K562 (cell line): ENCODE data around the gene FIGLA. TPM values are rescaled to one million over a fixed set of nuclear protein-coding genes. Genes with fewer than 3 reads are reported as not detected.

Experiments used
- ATF1 ChIP-seq, 2 experiments: fragments of 450-650 bp in 1 of 2; IDR thresholded peaks; 2 replicates each; pipeline ENCODE4 v1.6.1; 2016; ENCODE audit warnings: missing compliant biosample characterization in 1 of 2, missing genetic modification characterization in 1 of 2
- GTF3C2 ChIP-seq: IDR thresholded peaks from 3 replicates; pipeline ENCODE4 v1.6.1; 2011; ENCODE audit warnings: borderline replicate concordance, mild to moderate bottlenecking, moderate library complexity; ENCODE audit not compliant: insufficient read length; ENCODE audit errors: extremely low read depth
- KLF13 ChIP-seq: fragments of 450-650 bp; IDR thresholded peaks from 2 replicates; pipeline ENCODE4 v1.6.1; 2016; ENCODE audit warnings: missing genetic modification characterization, low read depth, mild to moderate bottlenecking, missing compliant biosample characterization, moderate library complexity, borderline replicate concordance
- LCOR ChIP-seq: sonication (generic); formaldehyde crosslinking; IDR thresholded peaks from 2 replicates; pipeline ENCODE4 v1.8.0; 2022; ENCODE audit warnings: mild to moderate bottlenecking, missing genetic modification reagents
- MYNN ChIP-seq, 2 experiments: sonication (generic); formaldehyde crosslinking in 1 of 2; IDR thresholded peaks; 2 replicates each; pipeline versions ENCODE4 v1.5.0 to v1.6.1; 2016 to 2020; ENCODE audit warnings: antibody characterized with exemption in 1 of 2, missing genetic modification reagents in 1 of 2
- PCBP2 ChIP-seq: fragments of 200-400 bp; formaldehyde crosslinking; IDR thresholded peaks from 2 replicates; pipeline ENCODE4 v1.6.1; 2018; ENCODE audit warnings: low read length, low read depth, mild to moderate bottlenecking, moderate library complexity; ENCODE audit not compliant: poor library complexity, severe bottlenecking
- POLR2G ChIP-seq: fragments of 200-400 bp; formaldehyde crosslinking; IDR thresholded peaks from 2 replicates; pipeline ENCODE4 v1.6.1; 2017; ENCODE audit warnings: low read depth, mild to moderate bottlenecking, antibody characterized with exemption, low read length, moderate library complexity
- RHOXF2B ChIP-seq: fragments of 250-450 bp; sonication (Bioruptor Pico); conservative IDR thresholded peaks from 2 replicates; pipeline ENCODE4 v1.5.1; 2021
- SETDB1 ChIP-seq: IDR thresholded peaks from one replicate; pipeline ENCODE4 v1.6.1; 2012; ENCODE audit warnings: low read length, control low read depth, inconsistent platforms
- TCF3 ChIP-seq: sonication (generic); formaldehyde crosslinking; IDR thresholded peaks from 2 replicates; pipeline ENCODE4 v1.4.0; 2020; ENCODE audit warnings: mild to moderate bottlenecking, missing genetic modification reagents
- TRIM24 ChIP-seq, 2 experiments: fragments of 450-650 bp; IDR thresholded peaks; 2 replicates each; pipeline ENCODE4 v1.6.1; 2016
- ZBTB9 ChIP-seq: fragments of 450-650 bp; formaldehyde crosslinking; IDR thresholded peaks from 2 replicates; pipeline ENCODE4 v1.4.0; 2020; ENCODE audit warnings: mild to moderate bottlenecking, moderate library complexity
- ZNF398 ChIP-seq: fragments of 250-450 bp; sonication (Bioruptor Pico); IDR thresholded peaks from 2 replicates; pipeline ENCODE4 v1.8.0; 2021; ENCODE audit warnings: moderate library complexity, mild to moderate bottlenecking, inconsistent platforms
- ZNF592 ChIP-seq: fragments of 450-650 bp; IDR thresholded peaks from 2 replicates; pipeline ENCODE4 v1.6.1; 2017; ENCODE audit warnings: antibody characterized with exemption, mild to moderate bottlenecking
- polyA plus RNA-seq, 8 experiments: library from polyadenylated mRNA; depleted of rRNA in 4 of 8; stranded (reverse) in 5 of 8; unstranded in 3 of 8; fragments of >200 nt; fragmentation: Nextera tagmentation in 2 of 8; fragmentation: Illumina TruSeq in 1 of 8; extraction: Ambion mirVana in 2 of 8; extraction: Trizol in 1 of 8; gene quantifications; 2 replicates each; pipeline versions ENCODE4 v1.2.1 to v1.2.3, GENCODE V29; 2011 to 2014; ENCODE audit warnings: inconsistent platforms in 1 of 8, missing spikeins in 1 of 8
- total RNA-seq, 7 experiments: library from RNA; depleted of rRNA in 6 of 7; stranded (reverse); fragments of >200 nt in 6 of 7; fragmentation: Illumina TruSeq in 2 of 7; extraction: Trizol in 2 of 7; gene quantifications; 2 replicates each; pipeline versions ENCODE4 v1.2.1 to v1.2.3, GENCODE V29; 2011 to 2021; ENCODE audit warnings: low replicate concordance in 1 of 7
- TF ChIP-seq, protein P1 (sequence below): fragments of 250-450 bp; sonication (Bioruptor Pico); IDR thresholded peaks from 2 replicates; pipeline ENCODE4 v1.8.0; 2021; ENCODE audit warnings: borderline replicate concordance, mild to moderate bottlenecking, moderate library complexity; ENCODE audit not compliant: poor library complexity, severe bottlenecking
- TF ChIP-seq, protein P2 (sequence below): fragments of 250-450 bp; sonication (Bioruptor Pico); IDR thresholded peaks from 2 replicates; pipeline ENCODE4 v1.6.1; 2021; ENCODE audit warnings: mild to moderate bottlenecking

FIGLA gene
- total and polyA plus RNA-seq, 9 of the 15 experiments (the other 6 are each of a cell fraction or from before 2014, with no cell fraction given): not detected

GRCh38 chr2:70747284-70747683 is 43.2 kb downstream of the FIGLA start (continued):
- TF ChIP-seq GTF3C2 (no peak), TCF3 (CRISPR knock-in tag) (no peak), LCOR (CRISPR knock-in tag) (no peak), ZNF592 (0 out of 2 replicates have a peak, but pooled peaks have one; percentile 40), ZBTB9 (CRISPR knock-in tag) (no peak), SETDB1 (no peak), RHOXF2B (CRISPR knock-in tag) (no peak), KLF13 (tag) (no peak), TRIM24 (IDR thresholded peaks at IDR 0.05) (peak; percentile 13 to 35; a peak in 1 of 4 replicates), ZNF398 (no peak), POLR2G (no peak), PCBP2 (no peak), MYNN (IDR thresholded peaks at IDR 0.05) (no peak), MYNN (CRISPR knock-in tag; IDR thresholded peaks at IDR 0.05) (no peak), ATF1 (CRISPR knock-in tag; IDR thresholded peaks at IDR 0.05) (no peak), ATF1 (tag; IDR thresholded peaks at IDR 0.05) (no peak)
- TF ChIP-seq, protein P1, sequence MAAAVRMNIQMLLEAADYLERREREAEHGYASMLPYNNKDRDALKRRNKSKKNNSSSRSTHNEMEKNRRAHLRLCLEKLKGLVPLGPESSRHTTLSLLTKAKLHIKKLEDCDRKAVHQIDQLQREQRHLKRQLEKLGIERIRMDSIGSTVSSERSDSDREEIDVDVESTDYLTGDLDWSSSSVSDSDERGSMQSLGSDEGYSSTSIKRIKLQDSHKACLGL (CRISPR knock-in tag): no peak
- TF ChIP-seq, protein P2, sequence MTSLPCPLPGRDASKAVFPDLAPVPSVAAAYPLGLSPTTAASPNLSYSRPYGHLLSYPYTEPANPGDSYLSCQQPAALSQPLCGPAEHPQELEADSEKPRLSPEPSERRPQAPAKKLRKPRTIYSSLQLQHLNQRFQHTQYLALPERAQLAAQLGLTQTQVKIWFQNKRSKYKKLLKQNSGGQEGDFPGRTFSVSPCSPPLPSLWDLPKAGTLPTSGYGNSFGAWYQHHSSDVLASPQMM (CRISPR knock-in tag): no peak
